PC-9 (cell line): ENCODE data around the gene PIGZ. TPM values are rescaled to one million over a fixed set of nuclear protein-coding genes. Genes with fewer than 3 reads are reported as not detected.

Experiments used
- BruUV-seq: library from RNA; stranded (reverse); fragments of 400-500 nt; replicated peaks from 2 replicates; lab custom pipeline; 2021; lab: Mats Ljungman, UMichigan
- CTCF ChIA-PET: fragments of 300-600 bp; sonication (Branson Sonifier 250); formaldehyde crosslinking; loops from one replicate; lab custom pipeline; 2022; ENCODE audit warnings: antibody characterized with exemption; lab: Charles Lee
- POLR2A ChIA-PET: fragments of 300-600 bp; sonication (Branson Sonifier 250); formaldehyde crosslinking; loops from one replicate; lab custom pipeline; 2022; ENCODE audit warnings: antibody characterized with exemption; ENCODE audit not compliant: unreplicated experiment; lab: Charles Lee
- DNase-seq, 2 experiments: peaks; one replicate each; pipeline versions ENCODE4 v3.0.0 to v3.0.0-alpha.2; 2015 to 2022; ENCODE audit warnings: mixed read lengths in 1 of 2
- H2AFZ ChIP-seq: fragments of 200-600 bp; sonication (generic); 2 replicates; pipeline ENCODE4 v1.8.1; 2017; ENCODE audit warnings: antibody characterized with exemption
- H3F3A ChIP-seq: fragments of 200-600 bp; sonication (generic); 2 replicates; pipeline ENCODE4 v1.8.1; 2017; ENCODE audit warnings: antibody characterized with exemption, mild to moderate bottlenecking, low read depth; ENCODE audit not compliant: insufficient read depth
- H3K27ac ChIP-seq: fragments of 200-600 bp; sonication (generic); 2 replicates; pipeline ENCODE4 v1.6.1; 2016; ENCODE audit warnings: mixed run types
- H3K27me3 ChIP-seq: fragments of 200-600 bp; sonication (generic); 2 replicates; pipeline ENCODE4 v1.6.1; 2016; ENCODE audit warnings: low read depth, mixed run types; ENCODE audit not compliant: insufficient read depth
- H3K36me3 ChIP-seq: fragments of 200-600 bp; sonication (generic); 2 replicates; pipeline ENCODE4 v1.6.1; 2016; ENCODE audit warnings: low read depth, mixed run types
- H3K4me1 ChIP-seq: fragments of 200-600 bp; sonication (generic); replicated peaks from 2 replicates; pipeline ENCODE4 v1.6.1; 2016; ENCODE audit warnings: mixed run types; ENCODE audit not compliant: insufficient read depth
- H3K4me2 ChIP-seq: fragments of 200-600 bp; sonication (generic); 2 replicates; pipeline ENCODE4 v1.6.1; 2017; ENCODE audit warnings: mixed run types
- H3K4me3 ChIP-seq: fragments of 200-600 bp; sonication (generic); 2 replicates; pipeline ENCODE4 v1.6.1; 2016; ENCODE audit warnings: mixed run types
- H3K79me2 ChIP-seq: fragments of 200-600 bp; sonication (generic); 2 replicates; pipeline ENCODE4 v1.6.1; 2017; ENCODE audit warnings: low read depth, mixed run types
- H3K9me2 ChIP-seq: fragments of 200-600 bp; sonication (generic); 2 replicates; pipeline ENCODE4 v1.8.1; 2017; ENCODE audit warnings: mild to moderate bottlenecking; ENCODE audit not compliant: insufficient read depth
- H3K9me3 ChIP-seq: fragments of 200-600 bp; sonication (generic); 2 replicates; pipeline ENCODE4 v1.8.1; 2016; ENCODE audit warnings: low read depth; ENCODE audit not compliant: insufficient read depth
- H4K20me1 ChIP-seq: fragments of 200-600 bp; sonication (generic); 2 replicates; pipeline ENCODE4 v1.8.1; 2017; ENCODE audit not compliant: insufficient read depth
- EZH2 ChIP-seq: fragments of 200-600 bp; sonication (generic); IDR thresholded peaks from 2 replicates; pipeline ENCODE4 v1.8.0; 2017; ENCODE audit warnings: antibody characterized with exemption, low read depth
- intact Hi-C: fragments of 100-400 bp; cut with micrococcal nuclease; formaldehyde crosslinking; loops from one replicate; pipeline ENCODE4 v1.10.0; 2022; ENCODE audit not compliant: unreplicated experiment
- total RNA-seq: library from RNA; stranded (reverse); gene quantifications from 2 replicates; pipeline ENCODE4 v1.2.3, GENCODE V29; 2021
- TF ChIP-seq, protein P1 (sequence below): fragments of 200-600 bp; sonication (generic); conservative IDR thresholded peaks from 2 replicates; pipeline ENCODE4 v1.6.1; 2017; ENCODE audit warnings: mixed run types, antibody characterized with exemption, mild to moderate bottlenecking, moderate library complexity

PIGZ gene
- total RNA-seq, 1 experiment from 2014 or later, result 2.1 TPM

DNA sequence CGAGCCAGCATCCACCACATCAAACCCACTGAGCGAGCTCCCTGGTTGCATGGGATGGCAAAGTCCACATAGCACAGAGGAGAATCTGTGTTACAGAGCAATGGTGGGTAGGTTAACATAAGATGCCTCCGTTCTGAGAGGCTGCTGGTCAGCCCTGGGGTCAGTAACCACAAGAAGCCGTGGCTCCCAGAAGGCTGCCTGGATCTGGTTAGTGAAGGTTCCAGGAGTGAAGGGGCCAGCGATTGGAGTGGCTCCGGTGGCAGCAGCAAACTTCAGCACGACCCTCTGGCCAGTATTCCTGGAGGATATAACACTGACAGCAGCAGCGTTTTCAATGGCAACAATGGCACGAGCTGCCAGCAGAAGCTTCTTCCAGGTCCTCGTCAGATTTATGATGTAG, 18.4 kb upstream of the PIGZ start:
- H3K4me2 ChIP-seq, result no peak overlapping the region
- CTCF ChIA-PET, result no interaction called here
- no peaks in the 10 kb centered on the region for H3K79me2 ChIP-seq
- POLR2A ChIA-PET, result no interaction called here
- TF ChIP-seq, protein P1, sequence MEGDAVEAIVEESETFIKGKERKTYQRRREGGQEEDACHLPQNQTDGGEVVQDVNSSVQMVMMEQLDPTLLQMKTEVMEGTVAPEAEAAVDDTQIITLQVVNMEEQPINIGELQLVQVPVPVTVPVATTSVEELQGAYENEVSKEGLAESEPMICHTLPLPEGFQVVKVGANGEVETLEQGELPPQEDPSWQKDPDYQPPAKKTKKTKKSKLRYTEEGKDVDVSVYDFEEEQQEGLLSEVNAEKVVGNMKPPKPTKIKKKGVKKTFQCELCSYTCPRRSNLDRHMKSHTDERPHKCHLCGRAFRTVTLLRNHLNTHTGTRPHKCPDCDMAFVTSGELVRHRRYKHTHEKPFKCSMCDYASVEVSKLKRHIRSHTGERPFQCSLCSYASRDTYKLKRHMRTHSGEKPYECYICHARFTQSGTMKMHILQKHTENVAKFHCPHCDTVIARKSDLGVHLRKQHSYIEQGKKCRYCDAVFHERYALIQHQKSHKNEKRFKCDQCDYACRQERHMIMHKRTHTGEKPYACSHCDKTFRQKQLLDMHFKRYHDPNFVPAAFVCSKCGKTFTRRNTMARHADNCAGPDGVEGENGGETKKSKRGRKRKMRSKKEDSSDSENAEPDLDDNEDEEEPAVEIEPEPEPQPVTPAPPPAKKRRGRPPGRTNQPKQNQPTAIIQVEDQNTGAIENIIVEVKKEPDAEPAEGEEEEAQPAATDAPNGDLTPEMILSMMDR, result no peak
- TF ChIP-seq EZH2, result no peak
- H3K36me3 ChIP-seq, result no peaks in the 10 kb centered on the region
- peaks cover 10% of the 10 kb centered on the region; the same call in 1 of the 2 replicates for H3K9me3 ChIP-seq
- H3K4me3 ChIP-seq, result no peak overlapping the region
- no peak for DNase-seq
- no TSS peak for BruUV-seq
- no peaks in the 10 kb centered on the region for H3K4me1 ChIP-seq
- no peak overlapping the region for H3K27ac ChIP-seq
- intact Hi-C loops, result no loop called here
- H3K9me2 ChIP-seq, result no peaks in the 10 kb centered on the region
- H2AFZ ChIP-seq, result no peak overlapping the region
- H3F3A ChIP-seq, result no peaks in the 10 kb centered on the region
- H3K27me3 ChIP-seq, result no peaks in the 10 kb centered on the region
- H4K20me1 ChIP-seq, result no peaks in the 10 kb centered on the region

DNA sequence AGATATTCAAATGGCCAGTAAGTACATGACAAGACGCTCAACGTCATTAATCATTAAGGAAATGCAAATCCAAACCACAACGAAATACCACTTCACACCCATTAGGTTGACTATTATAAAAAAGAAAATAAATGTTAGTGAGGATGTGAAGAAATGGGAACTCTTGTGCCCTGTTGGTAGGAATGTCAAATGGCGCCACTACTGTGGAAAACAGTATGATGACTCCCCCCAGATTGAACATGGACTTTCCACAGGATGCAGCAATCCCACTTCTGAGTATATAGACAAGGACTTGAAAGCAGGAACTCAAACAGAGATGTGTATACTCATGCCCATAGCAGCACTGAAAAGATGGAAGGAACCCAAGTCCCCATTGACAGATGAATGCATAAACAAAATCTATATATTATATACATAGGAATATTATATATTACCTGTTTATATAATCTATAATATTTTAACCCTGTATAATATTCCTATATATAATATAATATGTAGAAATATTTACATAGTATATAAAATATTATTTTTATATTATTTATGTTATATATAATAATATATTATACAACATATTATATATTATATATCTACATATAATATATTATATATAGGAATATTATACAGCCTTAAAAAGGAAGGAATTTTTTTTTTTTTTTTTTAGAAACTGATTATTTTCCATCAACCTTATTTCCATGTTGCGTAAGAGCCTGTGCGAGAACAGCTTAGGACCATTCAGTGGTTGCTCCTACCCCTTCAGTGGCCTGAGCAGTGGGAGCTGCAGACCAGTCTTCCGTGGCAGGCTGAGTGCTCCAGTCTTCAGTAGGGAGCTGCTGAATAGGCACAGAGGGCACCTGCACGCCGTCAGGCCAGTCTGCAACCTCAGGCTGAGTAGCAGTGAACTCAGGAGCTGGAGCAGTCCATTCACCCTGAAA, 17.6 kb upstream of the PIGZ start:
- POLR2A ChIA-PET, result no interaction called here
- H3K36me3 ChIP-seq, result no peaks in the 10 kb centered on the region
- peaks cover 10% of the 10 kb centered on the region; the same call in 1 of the 2 replicates for H3K9me3 ChIP-seq
- H3K79me2 ChIP-seq, result no peaks in the 10 kb centered on the region
- H3K27me3 ChIP-seq, result no peaks in the 10 kb centered on the region
- H3F3A ChIP-seq, result no peaks in the 10 kb centered on the region
- DNase-seq, result no peak
- H3K4me2 ChIP-seq, result no peak overlapping the region
- H3K4me1 ChIP-seq, result no peaks in the 10 kb centered on the region
- no peak overlapping the region for H3K4me3 ChIP-seq
- TF ChIP-seq, protein P1, result peak; percentile 25; the same call in 1 of the 2 replicates
- TF ChIP-seq EZH2, result no peak
- BruUV-seq, result no TSS peak
- H3K27ac ChIP-seq, result no peak overlapping the region
- no peaks in the 10 kb centered on the region for H4K20me1 ChIP-seq
- no peaks in the 10 kb centered on the region for H3K9me2 ChIP-seq
- H2AFZ ChIP-seq, result no peak overlapping the region
- intact Hi-C loops, result no loop called here
- CTCF ChIA-PET, result no interaction called here

DNA sequence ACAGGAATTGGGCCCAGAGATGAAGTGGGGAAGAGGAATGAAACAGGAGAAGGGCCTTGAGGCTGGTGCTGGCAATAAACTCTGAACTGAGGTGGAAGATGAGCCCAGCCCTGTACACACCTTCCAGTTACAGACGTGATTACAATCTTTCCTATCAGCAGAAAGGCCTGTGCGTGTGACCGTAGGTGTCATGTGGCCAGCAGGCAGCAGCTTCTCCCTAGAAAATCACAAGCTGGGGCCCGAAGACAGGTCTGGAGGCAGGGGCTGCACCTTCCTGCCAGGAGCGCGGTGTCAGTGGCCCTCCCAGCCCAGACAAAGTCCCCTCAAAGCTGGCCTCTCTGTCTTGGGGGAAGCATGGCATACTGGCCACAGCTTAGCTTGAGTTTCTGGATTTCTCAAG, 16.7 kb upstream of the PIGZ start:
- Histone ChIP-seq H3K27me3 (no peaks in the 10 kb centered on the region), H3K4me2 (no peak overlapping the region), H3F3A (no peaks in the 10 kb centered on the region), H3K4me1 (no peaks in the 10 kb centered on the region), H2AFZ (no peak overlapping the region), H3K9me3 (peaks cover 10% of the 10 kb centered on the region; the same call in 1 of the 2 replicates), H3K36me3 (no peaks in the 10 kb centered on the region), H3K9me2 (no peaks in the 10 kb centered on the region), H4K20me1 (no peaks in the 10 kb centered on the region), H3K27ac (no peak overlapping the region), H3K4me3 (no peak overlapping the region), H3K79me2 (no peaks in the 10 kb centered on the region)
- no peak for TF ChIP-seq EZH2
- TF ChIP-seq, protein P1, result no peak
- BruUV-seq, result no TSS peak
- DNase-seq, result no peak
- CTCF ChIA-PET, result no interaction called here
- intact Hi-C loops, result no loop called here
- POLR2A ChIA-PET, result interaction anchor here (0.7 kb wide), 1 partner anchor 219 kb away, joined by 8 read pairs; no protein-coding TSS in a partner anchor
